GM12878 (cell line): ENCODE measurements around the gene ZIC5. TPM values are rescaled to one million over a fixed set of nuclear protein-coding genes. Genes with fewer than 3 reads are reported as not detected.
A peak's percentile ranks its signal among the peaks of the same experiment; 100 is the strongest.

Experiments used
- ATAC-seq: fragments of 200-7000 bp; cut with Tn5 transposase; 3 replicates; pipeline ENCODE4 v1.9.1; 2020; ENCODE audit warnings: mild to moderate bottlenecking, moderate library complexity
- BruUV-seq: library from RNA; stranded (reverse); fragments of 400-500 nt; replicated peaks from 2 replicates; lab custom pipeline; 2021; lab: Mats Ljungman, UMichigan
- CTCF ChIA-PET: fragments of 300-600 bp; sonication (Branson Sonifier 250); formaldehyde crosslinking; extraction: SDS; loops from one replicate; lab custom pipeline; 2021; ENCODE audit warnings: inconsistent platforms; lab: Yijun Ruan, JAX
- POLR2A ChIA-PET: fragments of 350-600 bp; formaldehyde crosslinking; extraction: SDS; loops from one replicate; lab custom pipeline; 2021; ENCODE audit warnings: inconsistent platforms; lab: Charles Lee
- RAD21 ChIA-PET: fragments of 300-600 bp; sonication (Branson Sonifier 250); formaldehyde crosslinking; loops from one replicate; lab custom pipeline; 2023; ENCODE audit warnings: antibody characterized with exemption; ENCODE audit not compliant: unreplicated experiment; lab: Charles Lee
- SMC1A ChIA-PET: fragments of 300-600 bp; sonication (Branson Sonifier 250); formaldehyde crosslinking; loops from one replicate; lab custom pipeline; 2023; ENCODE audit not compliant: unreplicated experiment, uncharacterized antibody; lab: Charles Lee
- DNase-seq: peaks from one replicate; pipeline ENCODE4 v3.0.0-alpha.2; 2011; ENCODE audit warnings: low read depth, low spot score
- FAIRE-seq: peaks from 3 replicates; lab custom pipeline; 2011; peaks lifted over from hg19 to GRCh38; lab: Jason Lieb, UNC
- H2AFZ ChIP-seq: 2 replicates; pipeline ENCODE4 v1.6.0; 2011; ENCODE audit warnings: low read depth, low read length, control low read depth; ENCODE audit not compliant: control insufficient read depth
- H3K27ac ChIP-seq: 2 replicates; pipeline ENCODE4 v1.5.1; 2011; ENCODE audit warnings: control low read depth; ENCODE audit not compliant: control insufficient read depth, insufficient read depth
- H3K27me3 ChIP-seq, 2 experiments: replicated peaks in 1 of 2; 2 replicates each; pipeline versions ENCODE4 v1.6.0 to v1.6.1; 2011; ENCODE audit warnings: low read length in 1 of 2; ENCODE audit not compliant: control insufficient read depth in 2 of 2, insufficient read depth in 2 of 2
- H3K36me3 ChIP-seq, 2 experiments: 2 replicates each; pipeline ENCODE4 v1.5.1; 2011; ENCODE audit warnings: low read length in 1 of 2; ENCODE audit not compliant: control insufficient read depth in 2 of 2, insufficient read depth in 2 of 2
- H3K4me1 ChIP-seq: 2 replicates; pipeline ENCODE4 v1.6.1; 2011; ENCODE audit warnings: mild to moderate bottlenecking, low read length, moderate library complexity, mixed read lengths; ENCODE audit not compliant: control insufficient read depth, insufficient read depth
- H3K4me2 ChIP-seq: 2 replicates; pipeline ENCODE4 v1.6.0; 2011; ENCODE audit warnings: control low read depth; ENCODE audit not compliant: control insufficient read depth, insufficient read depth
- H3K4me3 ChIP-seq: fragments of 200-600 bp; sonication (generic); 2 replicates; pipeline ENCODE4 v1.5.1; 2016
- H3K79me2 ChIP-seq: 2 replicates; pipeline ENCODE4 v1.6.0; 2011; ENCODE audit warnings: low read length; ENCODE audit not compliant: control insufficient read depth, insufficient read depth
- H3K9ac ChIP-seq: 2 replicates; pipeline ENCODE4 v1.8.0; 2011; ENCODE audit warnings: low read length, control low read depth, mixed read lengths; ENCODE audit not compliant: control insufficient read depth, insufficient read depth
- H3K9me3 ChIP-seq: replicated peaks from 3 replicates; pipeline ENCODE4 v1.5.1; 2011; ENCODE audit warnings: mild to moderate bottlenecking, low read length; ENCODE audit not compliant: control insufficient read depth, insufficient read depth
- H4K20me1 ChIP-seq: 2 replicates; pipeline ENCODE4 v1.6.0; 2011; ENCODE audit not compliant: control insufficient read depth, insufficient read depth
- E2F8 ChIP-seq: fragments of 450-650 bp; IDR thresholded peaks from 2 replicates; pipeline ENCODE4 v1.6.1; 2018; ENCODE audit warnings: mild to moderate bottlenecking, low read depth, moderate library complexity; ENCODE audit not compliant: partially characterized antibody
- EGR1 ChIP-seq, 2 experiments: IDR thresholded peaks; 1 replicate in 1 of 2; 2 replicates in 1 of 2; pipeline ENCODE4 v1.6.1; 2011 to 2012; ENCODE audit warnings: low read depth in 2 of 2, low read length in 2 of 2, borderline replicate concordance in 1 of 2, mild to moderate bottlenecking in 1 of 2, moderate library complexity in 1 of 2
- GATAD2B ChIP-seq: fragments of 450-650 bp; conservative IDR thresholded peaks from 2 replicates; pipeline ENCODE4 v1.6.1; 2017; ENCODE audit warnings: low read depth, mild to moderate bottlenecking, moderate library complexity
- HDAC6 ChIP-seq: fragments of 200-600 bp; sonication (generic); IDR thresholded peaks from one replicate; pipeline ENCODE4 v1.8.0; 2017; ENCODE audit warnings: antibody characterized with exemption; ENCODE audit not compliant: unreplicated experiment
- NFXL1 ChIP-seq: fragments of 450-650 bp; IDR thresholded peaks from 2 replicates; pipeline ENCODE4 v1.6.1; 2017; ENCODE audit warnings: antibody characterized with exemption, mild to moderate bottlenecking, borderline replicate concordance
- NFYB ChIP-seq: IDR thresholded peaks from 2 replicates; pipeline ENCODE4 v1.6.1; 2011; ENCODE audit warnings: low read depth, mild to moderate bottlenecking, low read length, improper control_type of control experiment, moderate library complexity; ENCODE audit not compliant: insufficient read depth
- WGBS: methylation state at CpG from one replicate; pipeline ENCODE4 v1.1.6; 2016; ENCODE audit warnings: low lambda C conversion rate; ENCODE audit not compliant: insufficient replicate concordance, insufficient coverage; ENCODE audit errors: missing lambda C conversion rate; 5-methylcytosine and 5-hydroxymethylcytosine counted together
- in situ Hi-C: fragments of 300-500 bp; cut with MboI; formaldehyde crosslinking; loops from 9 replicates; pipeline ENCODE4 v1.14.3; 2018; ENCODE audit warnings: mixed read lengths
- intact Hi-C: fragments of 100-400 bp; cut with micrococcal nuclease; formaldehyde crosslinking; loops from one replicate; pipeline ENCODE4 v1.14.2; 2022; ENCODE audit not compliant: unreplicated experiment
- polyA plus RNA-seq, 11 experiments: library from polyadenylated mRNA; depleted of rRNA in 4 of 11; unstranded in 6 of 11; stranded (reverse) in 5 of 11; fragments of >200 nt; fragmentation: Nextera tagmentation in 4 of 11; fragmentation: Illumina TruSeq in 1 of 11; extraction: Ambion mirVana in 4 of 11; extraction: Trizol in 1 of 11; gene quantifications; 1 replicate in 1 of 11; 2 replicates in 10 of 11; pipeline versions ENCODE4 v1.2.1 to v1.2.3, GENCODE V29; 2011 to 2016; ENCODE audit warnings: inconsistent platforms in 2 of 11, missing spikeins in 2 of 11, low read depth in 1 of 11
- total RNA-seq, 4 experiments: library from RNA; depleted of rRNA in 3 of 4; stranded (reverse); fragments of >200 nt in 3 of 4; fragmentation: Illumina TruSeq in 1 of 4; extraction: Trizol in 1 of 4; gene quantifications; 2 replicates each; pipeline versions ENCODE4 v1.2.1 to v1.2.3, GENCODE V29; 2013 to 2021
- TF ChIP-seq, protein P1 (sequence below): IDR thresholded peaks from 2 replicates; pipeline ENCODE4 v1.6.1; 2011; ENCODE audit warnings: borderline replicate concordance, low read depth, mild to moderate bottlenecking, moderate library complexity, low read length; ENCODE audit not compliant: insufficient read depth, poor library complexity, severe bottlenecking
- TF ChIP-seq, protein P2 (sequence below): IDR thresholded peaks from 2 replicates; pipeline ENCODE4 v1.6.1; 2012; ENCODE audit warnings: low read length, inconsistent platforms

ZIC5 gene
- total and polyA plus RNA-seq, 10 of the 15 experiments (the other 5 are each of a cell fraction or from before 2014, with no cell fraction given), result not detected

DNA sequence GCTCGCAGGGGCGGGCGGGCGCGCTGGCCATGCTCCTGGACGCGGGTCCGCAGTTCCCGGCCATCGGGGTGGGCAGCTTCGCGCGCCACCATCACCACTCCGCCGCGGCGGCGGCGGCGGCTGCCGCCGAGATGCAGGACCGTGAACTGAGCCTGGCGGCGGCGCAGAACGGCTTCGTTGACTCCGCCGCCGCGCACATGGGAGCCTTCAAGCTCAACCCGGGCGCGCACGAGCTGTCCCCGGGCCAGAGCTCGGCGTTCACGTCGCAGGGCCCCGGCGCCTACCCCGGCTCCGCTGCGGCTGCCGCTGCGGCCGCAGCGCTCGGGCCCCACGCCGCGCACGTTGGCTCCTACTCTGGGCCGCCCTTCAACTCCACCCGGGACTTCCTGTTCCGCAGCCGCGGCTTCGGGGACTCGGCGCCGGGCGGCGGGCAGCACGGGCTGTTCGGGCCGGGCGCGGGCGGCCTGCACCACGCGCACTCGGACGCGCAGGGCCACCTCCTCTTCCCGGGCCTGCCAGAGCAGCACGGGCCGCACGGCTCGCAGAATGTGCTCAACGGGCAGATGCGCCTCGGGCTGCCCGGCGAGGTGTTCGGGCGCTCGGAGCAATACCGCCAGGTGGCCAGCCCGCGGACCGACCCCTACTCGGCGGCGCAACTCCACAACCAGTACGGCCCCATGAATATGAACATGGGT lies 10.6 kb upstream of the ZIC5 start:
- Histone ChIP-seq H3K4me1 (no peaks in the 10 kb centered on the region), H3K9ac (no peak overlapping the region), H3K4me2 (peak overlapping the region; percentile 25; the same call in 1 of the 2 replicates), H2AFZ (no peak overlapping the region), H3K27me3 (peaks cover 3 to 39% of the 10 kb centered on the region in 2 experiments), H3K27ac (no peak overlapping the region), H3K36me3 (no peaks in the 10 kb centered on the region), H3K9me3 (peaks cover 6% of the 10 kb centered on the region), H3K4me3 (no peak overlapping the region), H3K79me2 (no peaks in the 10 kb centered on the region), H4K20me1 (no peaks in the 10 kb centered on the region)
- no TSS peak for BruUV-seq
- TF ChIP-seq HDAC6 (peak; percentile 75), EGR1 (IDR thresholded peaks at IDR 0.05; ENCODE audit: borderline replicate concordance in 1 of 2, low read depth in 2 of 2, low read length in 2 of 2) (no peak), NFYB (no peak)
- ChIA-PET SMC1A (no interaction called here), POLR2A (no interaction called here), CTCF (no interaction called here), RAD21 (no interaction called here)
- FAIRE-seq, result no peak
- 66% methylated on average over 64 of the region's 98 CpGs for WGBS
- ATAC-seq, result no peak
- in situ Hi-C loops, result no loop called here
- DNase-seq, result no peak
- intact Hi-C loops, result no loop called here

DNA sequence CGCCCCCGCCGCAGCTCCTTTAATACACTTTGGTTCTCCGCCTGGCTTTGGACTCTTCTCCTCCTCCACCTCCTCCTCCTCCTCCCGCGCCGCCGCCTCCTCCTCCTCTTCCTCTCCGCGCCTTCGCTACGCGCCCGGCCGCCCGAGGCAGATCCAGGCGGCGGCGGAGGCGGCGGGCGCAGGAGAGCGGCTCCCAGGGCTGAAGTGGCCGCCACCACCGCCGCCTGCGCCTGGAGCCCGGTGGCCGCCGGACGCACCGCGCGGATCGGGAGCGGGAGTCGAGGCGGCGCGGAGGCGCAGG lies 10.1 kb upstream of the ZIC5 start, which contains the start of gene ZIC2:
ZIC2 (plus strand) TSS at position 50 of the 301 bp plus-strand sequence. CDS start 281 bp downstream, outside the sequence.
- intact Hi-C loops, result no loop called here
- SMC1A ChIA-PET, result no interaction called here
- POLR2A ChIA-PET, result no interaction called here
- H2AFZ ChIP-seq, result no peak within 1 kb of the TSS
- H4K20me1 ChIP-seq, result no peaks in the 10 kb centered on the region
- TF ChIP-seq, protein P1, sequence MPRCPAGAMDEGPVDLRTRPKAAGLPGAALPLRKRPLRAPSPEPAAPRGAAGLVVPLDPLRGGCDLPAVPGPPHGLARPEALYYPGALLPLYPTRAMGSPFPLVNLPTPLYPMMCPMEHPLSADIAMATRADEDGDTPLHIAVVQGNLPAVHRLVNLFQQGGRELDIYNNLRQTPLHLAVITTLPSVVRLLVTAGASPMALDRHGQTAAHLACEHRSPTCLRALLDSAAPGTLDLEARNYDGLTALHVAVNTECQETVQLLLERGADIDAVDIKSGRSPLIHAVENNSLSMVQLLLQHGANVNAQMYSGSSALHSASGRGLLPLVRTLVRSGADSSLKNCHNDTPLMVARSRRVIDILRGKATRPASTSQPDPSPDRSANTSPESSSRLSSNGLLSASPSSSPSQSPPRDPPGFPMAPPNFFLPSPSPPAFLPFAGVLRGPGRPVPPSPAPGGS, result no peak
- TF ChIP-seq NFXL1 (no peak), E2F8 (no peak), GATAD2B (no peak)
- TF ChIP-seq, protein P2, sequence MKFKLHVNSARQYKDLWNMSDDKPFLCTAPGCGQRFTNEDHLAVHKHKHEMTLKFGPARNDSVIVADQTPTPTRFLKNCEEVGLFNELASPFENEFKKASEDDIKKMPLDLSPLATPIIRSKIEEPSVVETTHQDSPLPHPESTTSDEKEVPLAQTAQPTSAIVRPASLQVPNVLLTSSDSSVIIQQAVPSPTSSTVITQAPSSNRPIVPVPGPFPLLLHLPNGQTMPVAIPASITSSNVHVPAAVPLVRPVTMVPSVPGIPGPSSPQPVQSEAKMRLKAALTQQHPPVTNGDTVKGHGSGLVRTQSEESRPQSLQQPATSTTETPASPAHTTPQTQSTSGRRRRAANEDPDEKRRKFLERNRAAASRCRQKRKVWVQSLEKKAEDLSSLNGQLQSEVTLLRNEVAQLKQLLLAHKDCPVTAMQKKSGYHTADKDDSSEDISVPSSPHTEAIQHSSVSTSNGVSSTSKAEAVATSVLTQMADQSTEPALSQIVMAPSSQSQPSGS, result no peak
- TF ChIP-seq, all 136 proteins: peak for 0
- in situ Hi-C loops, result no loop called here
- ATAC-seq (no peak; the same call in 2 of the 3 replicates), FAIRE-seq (no peak), DNase-seq (no peak)
- Histone ChIP-seq H3K27me3 (peaks cover 3 to 39% of the 10 kb centered on the region in 2 experiments), H3K4me1 (no peaks in the 10 kb centered on the region), H3K9ac (no peak within 1 kb of the TSS), H3K4me2 (peak within 1 kb of the TSS; percentile 64), H3K79me2 (no peaks in the 10 kb centered on the region), H3K27ac (no peak within 1 kb of the TSS), H3K4me3 (no peak within 1 kb of the TSS), H3K9me3 (peaks cover 6% of the 10 kb centered on the region), H3K36me3 (no peaks in the 10 kb centered on the region)
- RAD21 ChIA-PET, result no interaction called here
- WGBS, result 85% methylated on average over 15 of the region's 41 CpGs
- CTCF ChIA-PET, result no interaction called here
- no TSS peak for BruUV-seq
